Stimulated activated CD4-positive, alpha-beta T cell treated with anti-CD3 and anti-CD28 coated beads, Interleukin-12 subunit alpha, Interleukin-12 subunit beta, amount 100 ng/mL, for 48 hours (primary cell): ENCODE results near the gene JAZF1.

ENCODE experiments used
- DNase-seq, 3 donors: peaks; one replicate each; pipeline ENCODE4 v3.0.0-alpha.2; 2020; ENCODE audit warnings: low read depth in 2 of 3, low spot score in 1 of 3

JAZF1 gene

DNA sequence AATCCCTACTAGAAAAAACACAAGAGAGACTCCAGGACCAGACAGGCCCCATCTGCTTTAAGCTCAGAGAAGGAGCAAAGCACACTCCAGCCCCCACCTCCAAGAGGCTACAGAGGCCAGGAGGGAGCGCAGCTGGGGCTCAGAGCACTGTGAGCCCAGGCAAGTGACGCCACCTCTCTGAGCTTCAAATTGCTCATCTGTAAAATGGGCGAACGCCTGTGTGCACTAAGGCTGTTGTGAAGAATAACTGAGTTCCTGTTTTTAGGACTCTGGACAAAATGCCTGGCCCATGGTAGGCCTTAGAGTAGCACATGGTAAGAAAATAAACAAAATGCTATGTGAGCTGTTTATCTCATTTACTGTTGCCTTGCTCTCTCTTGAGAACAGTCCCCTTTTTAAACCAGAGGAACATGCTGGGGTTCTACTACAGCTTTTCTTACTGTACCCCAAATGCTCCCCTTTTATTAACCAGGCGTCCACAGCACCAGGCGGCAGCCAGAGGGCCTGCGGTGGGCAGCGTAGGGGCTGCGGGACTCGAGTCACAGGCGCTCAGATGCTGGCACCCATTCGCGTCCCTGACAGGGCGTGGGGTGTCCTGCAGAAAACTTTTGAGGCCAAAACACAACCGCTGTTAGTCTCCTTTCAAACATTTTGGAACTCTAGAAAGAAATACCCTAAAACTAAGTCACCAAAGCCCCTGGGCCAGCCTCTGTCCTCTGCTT, 336.9 kb downstream of the JAZF1 start:
- no peak for DNase-seq

DNA sequence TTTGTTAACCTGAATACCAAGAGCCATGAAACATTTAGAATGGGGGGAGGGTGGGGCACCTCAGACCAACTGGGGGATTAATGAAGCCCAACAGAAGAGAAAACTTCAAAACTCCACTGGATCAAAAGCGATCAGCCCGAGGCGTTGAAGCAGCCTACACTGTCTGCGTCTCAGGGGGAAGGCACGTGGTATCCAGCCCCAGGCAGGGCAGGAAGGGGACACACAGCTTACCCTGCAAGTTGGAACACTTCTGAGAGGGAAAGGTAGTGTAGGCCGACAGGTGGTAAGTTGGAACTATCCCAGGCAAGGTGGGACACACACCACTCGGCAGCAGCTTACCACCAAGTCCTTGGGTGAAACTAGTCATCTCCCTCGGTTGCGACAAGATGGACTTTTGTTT, 337.7 kb downstream of the JAZF1 start:
- no peak for DNase-seq

GRCh38 chr7:27842094-27842692, 338.4 kb downstream of the JAZF1 start:
- no peak for DNase-seq

DNA sequence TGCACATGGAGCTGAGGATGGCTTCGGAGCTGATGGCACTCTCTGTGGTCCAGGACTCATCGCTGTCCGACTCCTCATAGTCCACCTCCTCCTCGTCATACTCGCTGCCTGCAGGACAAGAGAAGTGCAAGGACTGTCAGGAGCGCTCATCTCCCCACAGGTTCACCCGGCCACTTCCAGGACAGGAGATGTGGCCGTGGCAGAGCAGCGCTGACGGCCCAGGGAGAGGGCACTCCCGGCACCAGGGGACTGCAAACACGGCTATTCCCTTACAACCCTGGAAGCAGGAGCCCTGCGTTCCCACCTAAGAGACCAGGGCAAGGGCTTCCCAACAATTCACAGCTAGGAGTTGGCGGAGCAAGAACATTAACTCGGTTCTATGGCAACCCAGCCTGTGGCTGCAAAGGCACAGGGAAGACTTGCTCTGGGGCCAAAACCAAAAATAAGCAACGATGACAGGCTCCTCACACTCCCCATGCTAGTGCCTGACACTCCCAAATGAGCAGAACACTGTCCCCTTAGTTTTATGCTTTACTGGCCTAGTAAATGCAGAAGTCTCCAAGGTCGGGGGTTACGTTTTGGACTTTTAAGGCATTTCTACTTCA, 339.7 kb downstream of the JAZF1 start:
- DNase-seq = no peak

GRCh38 chr7:27840313-27840712, 340.3 kb downstream of the JAZF1 start:
- no peak for DNase-seq

DNA sequence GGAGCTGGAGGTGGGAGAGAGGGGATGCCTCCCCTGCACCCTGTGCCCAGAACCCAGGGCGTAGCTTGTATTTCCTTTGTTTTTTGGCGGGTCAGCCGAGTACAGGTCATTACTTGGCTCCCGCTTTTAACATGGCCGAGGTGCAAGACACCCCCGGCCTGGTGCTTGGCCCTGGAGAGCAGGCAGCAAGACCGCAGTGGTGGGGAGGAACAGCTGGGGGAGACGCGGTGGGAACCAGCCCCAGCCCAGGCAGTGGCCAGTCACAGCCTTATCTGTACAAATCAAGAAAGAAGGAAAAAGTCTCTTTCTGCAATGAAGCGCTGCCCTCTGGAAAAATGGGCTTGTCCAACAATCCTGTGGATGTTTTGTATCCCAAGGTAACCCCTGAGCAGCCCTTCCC, 341.5 kb downstream of the JAZF1 start:
- no peak for DNase-seq

DNA sequence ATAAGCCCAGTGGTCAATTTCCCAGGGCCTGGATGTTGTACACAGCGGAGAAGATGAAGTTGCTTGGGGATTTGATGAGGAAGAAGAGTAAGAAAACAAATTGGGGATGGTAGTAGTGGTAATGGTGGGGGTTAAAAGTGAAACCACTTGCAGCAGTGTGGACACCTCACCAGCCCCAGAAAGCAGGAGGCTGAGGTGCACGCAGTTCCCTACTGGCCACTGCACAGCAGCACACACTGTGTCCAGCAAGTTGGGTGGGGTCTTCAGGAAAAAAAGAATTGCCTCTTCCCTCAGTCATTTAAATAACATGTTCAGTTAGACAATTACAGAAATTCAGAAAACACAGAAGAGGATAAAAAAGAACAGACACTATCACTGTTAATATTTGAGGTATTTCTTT, 344.1 kb downstream of the JAZF1 start:
- DNase-seq = no peak

- DNase-seq = no peak
These were observed 345.2 kb downstream of the JAZF1 start for GRCh38 chr7:27835376-27835775.

- DNase-seq = no peak
These were observed 346.2 kb downstream of the JAZF1 start for GRCh38 chr7:27834179-27834921.

DNA sequence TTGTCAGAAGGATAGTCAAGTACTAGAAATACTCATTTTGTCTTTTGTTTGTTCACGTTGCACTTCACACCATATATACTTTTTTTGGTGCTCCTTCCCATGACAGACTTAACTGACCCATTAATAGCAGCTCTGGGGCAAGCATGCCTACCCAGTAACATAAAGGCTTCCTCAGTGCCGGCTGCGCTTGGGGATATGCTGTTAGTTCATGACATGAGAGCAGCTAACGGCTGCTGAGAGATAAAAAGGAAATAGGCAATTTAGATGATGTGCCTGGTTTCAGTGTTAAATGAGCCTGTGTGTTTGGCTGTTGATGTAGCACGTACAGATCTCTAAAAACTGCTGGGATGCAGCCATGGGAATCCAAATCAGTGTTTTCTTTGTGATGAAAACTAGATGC, 354.2 kb downstream of the JAZF1 start:
- no peak for DNase-seq

GRCh38 chr7:27825891-27826290, 354.7 kb downstream of the JAZF1 start:
- DNase-seq = no peak

GRCh38 chr7:27822245-27822644, 358.4 kb downstream of the JAZF1 start:
- DNase-seq = no peak

- no peak for DNase-seq
These were observed 367.9 kb downstream of the JAZF1 start for GRCh38 chr7:27812706-27813105.

GRCh38 chr7:27810186-27810585, 370.4 kb downstream of the JAZF1 start:
- no peak for DNase-seq

DNA sequence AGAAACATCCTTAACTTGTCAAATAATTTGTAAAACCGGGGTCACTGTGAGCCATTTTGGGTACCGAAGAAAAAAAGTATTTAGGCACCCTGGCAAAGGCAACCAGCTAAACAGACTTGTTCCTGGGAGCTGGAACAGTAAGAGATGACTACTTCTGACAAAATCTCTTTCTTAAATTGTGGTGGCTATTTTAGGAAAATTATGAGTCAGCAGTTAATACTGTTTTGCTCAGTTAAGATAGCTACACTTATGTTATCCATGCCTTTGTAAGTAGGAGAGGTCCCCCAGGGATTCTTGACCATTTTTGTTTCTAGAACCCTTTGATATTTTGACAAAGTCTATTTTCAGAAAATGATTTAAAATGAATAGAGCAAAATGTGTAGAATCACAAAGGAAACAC, 372.0 kb downstream of the JAZF1 start:
- no peak for DNase-seq

DNA sequence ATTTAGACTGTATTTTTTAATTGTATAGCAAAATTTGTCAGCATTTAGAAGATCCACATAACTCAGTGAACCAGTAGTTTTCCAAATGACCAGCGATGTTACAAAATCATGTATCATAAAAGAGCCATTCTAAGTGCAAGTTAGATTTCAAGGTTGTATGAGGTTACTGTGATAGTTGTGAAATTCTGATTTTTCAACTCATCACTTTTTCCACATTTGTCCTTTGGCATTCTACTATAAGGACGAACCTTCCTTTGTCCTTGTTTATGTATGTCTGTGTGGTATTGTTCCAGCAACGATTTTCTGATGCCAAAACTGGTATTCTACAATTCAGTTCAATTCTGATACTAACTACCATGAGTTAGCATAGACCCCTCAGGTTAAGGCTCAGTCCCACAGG, 376.5 kb downstream of the JAZF1 start:
- no peak for DNase-seq

DNA sequence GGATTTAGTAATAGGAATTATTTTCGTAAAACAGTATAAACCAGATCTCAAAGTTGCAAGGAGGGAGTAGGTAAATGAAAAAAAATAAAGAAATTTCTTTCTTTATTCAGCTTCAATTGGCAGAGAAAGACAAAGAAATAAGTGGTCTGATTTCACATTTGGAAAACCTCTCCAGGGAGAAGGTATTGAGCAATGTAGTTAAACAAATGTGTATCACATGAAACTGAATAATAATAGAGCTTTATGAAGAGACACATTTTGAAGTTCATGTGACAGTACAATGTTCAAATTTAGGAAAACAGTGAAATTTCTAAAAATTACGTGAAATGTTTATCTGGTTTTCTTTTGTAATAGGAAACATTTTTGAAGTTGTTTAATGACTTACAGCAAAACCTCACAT, 377.6 kb downstream of the JAZF1 start:
- no peak for DNase-seq

GRCh38 chr7:27799212-27799611, 381.4 kb downstream of the JAZF1 start:
- no peak for DNase-seq

- no peak for DNase-seq
These were observed 384.6 kb downstream of the JAZF1 start for GRCh38 chr7:27795977-27796376.

- DNase-seq = no peak
These were observed 386.8 kb downstream of the JAZF1 start for GRCh38 chr7:27793780-27794179.

DNA sequence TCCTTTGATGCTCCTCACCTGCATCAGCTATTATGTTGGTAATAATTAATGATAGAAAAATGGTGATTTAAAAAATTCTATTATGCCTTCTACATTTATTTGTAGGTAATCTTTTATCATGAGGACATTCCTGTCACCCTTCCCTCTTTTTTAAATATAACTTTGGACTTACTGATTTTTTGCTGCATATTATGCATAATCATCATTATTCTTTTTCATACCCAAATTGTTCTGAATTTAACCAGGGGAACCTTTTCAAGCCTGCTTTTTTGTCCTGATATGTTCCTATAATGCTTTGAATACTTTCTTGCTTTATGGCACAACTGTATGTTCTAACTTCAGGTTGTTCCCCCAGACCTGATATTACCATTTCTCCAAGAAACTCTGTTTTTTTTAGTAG, 392.2 kb downstream of the JAZF1 start:
- no peak for DNase-seq
